AG04449 (cell line): ENCODE measurements around the gene THSD4.

Source experiments
- CTCF ChIA-PET: fragments of 350-600 bp; formaldehyde crosslinking; extraction: SDS; loops from one replicate; lab custom pipeline; 2021; ENCODE audit warnings: antibody characterized with exemption; lab: Yijun Ruan, JAX
- POLR2A ChIA-PET: fragments of 400-600, 350-600 bp; formaldehyde crosslinking; extraction: SDS; loops from one replicate; lab custom pipeline; 2020; ENCODE audit warnings: antibody characterized with exemption, inconsistent platforms; lab: Yijun Ruan, JAX
- DNase-seq: peaks from one replicate; pipeline ENCODE4 v3.0.0-alpha.2; 2010; ENCODE audit warnings: low read depth, low spot score
- H3K4me3 ChIP-seq: 2 replicates; pipeline ENCODE4 v1.5.1; 2011; ENCODE audit warnings: low read depth, mild to moderate bottlenecking, control low read depth, low read length
- CTCF ChIP-seq: IDR thresholded peaks from one replicate; pipeline ENCODE4 v1.5.1; 2011; ENCODE audit warnings: mild to moderate bottlenecking, moderate library complexity, low read length, control low read depth, inconsistent platforms; ENCODE audit not compliant: insufficient read depth; ENCODE audit errors: missing control alignments

Gene THSD4

DNA sequence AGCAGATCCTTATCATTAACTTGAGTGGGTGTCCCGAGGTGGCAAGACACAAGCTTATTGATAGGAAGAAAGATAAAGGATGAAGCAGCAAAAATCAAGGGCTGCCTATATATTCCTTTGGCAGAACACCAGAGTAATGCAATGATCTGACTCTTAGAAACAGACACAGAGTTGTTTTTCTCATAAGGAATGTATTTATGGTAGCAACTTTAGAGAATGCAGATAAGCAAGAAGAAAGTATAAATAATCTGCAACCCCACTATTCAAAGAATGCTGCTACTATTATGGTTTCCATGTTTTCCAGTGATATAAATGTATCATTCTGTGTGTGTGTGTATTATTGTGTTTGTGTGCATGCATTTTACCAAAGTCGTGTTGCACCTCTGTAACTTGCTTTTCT, 208.3 kb downstream of the THSD4 start:
- no peak overlapping the region for H3K4me3 ChIP-seq
- POLR2A ChIA-PET = interaction anchor here (1.1 kb wide), 1 partner anchor 29 kb away, joined by 5 read pairs; no protein-coding TSS in a partner anchor
- CTCF ChIA-PET = interaction anchor here (1.9 kb wide), 1 partner anchor 122 kb away, joined by 6 read pairs; no protein-coding TSS in a partner anchor
- DNase-seq = no peak
- no peak for TF ChIP-seq CTCF

- no peak overlapping the region for H3K4me3 ChIP-seq
- TF ChIP-seq CTCF = no peak
- ChIA-PET POLR2A (no interaction called here), CTCF (interaction anchor here (0.9 kb wide), 1 partner anchor 210 kb away, joined by 3 read pairs; the partner anchor contains the start of gene THSD4)
- no peak for DNase-seq
These were observed 210.2 kb downstream of the THSD4 start for GRCh38 chr15:71325481-71325880.

DNA sequence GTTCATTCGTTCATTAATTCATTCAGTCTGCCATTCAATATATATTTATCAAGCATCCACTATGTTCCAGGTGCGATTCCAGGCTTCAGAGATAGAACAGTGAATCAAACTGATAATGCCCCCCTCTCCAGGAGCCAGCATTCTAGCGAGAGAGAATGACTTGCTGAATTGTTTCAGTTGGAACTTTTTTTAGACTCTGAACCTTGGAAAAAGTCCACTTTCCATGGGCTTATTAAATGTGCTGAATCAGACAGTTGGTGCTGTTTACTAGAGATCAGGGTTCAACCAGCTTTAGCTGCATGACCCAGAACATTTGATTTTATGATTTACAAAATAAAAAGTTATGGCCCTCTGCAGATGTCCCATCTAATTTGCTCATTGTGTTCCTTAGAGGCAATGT, 213.2 kb downstream of the THSD4 start:
- no peak for TF ChIP-seq CTCF
- ChIA-PET POLR2A (no interaction called here), CTCF (no interaction called here)
- no peak for DNase-seq
- H3K4me3 ChIP-seq = no peak overlapping the region

DNA sequence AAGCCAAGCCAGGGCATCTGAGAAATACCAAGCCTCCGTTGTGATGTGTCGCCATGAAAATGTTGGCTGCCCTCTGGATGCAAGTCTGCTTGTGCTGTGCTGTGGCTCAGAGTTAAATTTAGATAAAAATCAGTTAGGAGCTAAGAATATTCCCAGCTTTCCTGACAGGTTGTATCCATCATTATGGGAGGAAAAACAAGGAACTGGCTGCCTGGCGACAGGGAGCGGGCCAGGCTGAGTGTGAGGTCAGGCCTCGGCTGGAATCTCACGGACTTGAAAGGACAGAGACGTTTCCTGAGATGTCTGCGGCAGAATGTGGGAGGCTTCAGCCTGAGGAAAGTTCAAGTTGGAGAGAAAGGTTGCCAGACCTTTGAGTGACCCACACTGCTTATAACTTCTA, 213.8 kb downstream of the THSD4 start:
- TF ChIP-seq CTCF = no peak
- no peak overlapping the region for H3K4me3 ChIP-seq
- POLR2A ChIA-PET = no interaction called here
- DNase-seq = no peak
- CTCF ChIA-PET = no interaction called here

- POLR2A ChIA-PET = no interaction called here
- DNase-seq = no peak
- CTCF ChIA-PET = no interaction called here
- no peak overlapping the region for H3K4me3 ChIP-seq
- TF ChIP-seq CTCF = no peak
These were observed 214.4 kb downstream of the THSD4 start for GRCh38 chr15:71329497-71330260.

GRCh38 chr15:71330638-71331162, 215.4 kb downstream of the THSD4 start:
- ChIA-PET POLR2A (no interaction called here), CTCF (no interaction called here)
- no peak overlapping the region for H3K4me3 ChIP-seq
- no peak for DNase-seq
- no peak for TF ChIP-seq CTCF
